ENCODE results near the gene INSM1. TPM values are rescaled to one million over a fixed set of nuclear protein-coding genes. Genes with fewer than 3 reads are reported as not detected.

INSM1 gene
- total and polyA plus RNA-seq, 2 experiments from 2014 or later = 1.7 to 2.3 TPM

GRCh38 chr20:20358801-20359200 is 9.1 kb upstream of the INSM1 start:
- Histone ChIP-seq H3K79me2 (no peaks in the 10 kb centered on the region), H3K36me3 (replicated peaks; ENCODE audit: insufficient read depth, low read depth) (no peaks in the 10 kb centered on the region), H2AFZ (no peak overlapping the region), H3K27ac (no peak overlapping the region), H3K27me3 (peaks cover 50% of the 10 kb centered on the region), H3K4me3 (no peak overlapping the region), H3K4me2 (no peak overlapping the region), H4K20me1 (ENCODE audit: insufficient read depth, poor library complexity, severe bottlenecking) (no peaks in the 10 kb centered on the region), H3K4me1 (ENCODE audit: insufficient read depth) (no peaks in the 10 kb centered on the region), H3K9me2 (replicated peaks; ENCODE audit: insufficient read depth) (no peaks in the 10 kb centered on the region), H3K9me3 (ENCODE audit: low read depth) (no peaks in the 10 kb centered on the region)
- TF ChIP-seq EZH2 (IDR thresholded peaks at IDR 0.05; ENCODE audit: borderline replicate concordance) = no peak
- no peak for TF ChIP-seq EZH2phosphoT487 (IDR thresholded peaks at IDR 0.05; ENCODE audit: low read depth, severe bottlenecking, unreplicated experiment)
- TF ChIP-seq CTCF (IDR thresholded peaks at IDR 0.05; ENCODE audit: poor library complexity) = no peak
- no peak for DNase-seq (ENCODE audit: low spot score)

- 83% methylated on average over 6 of the region's 6 CpGs for whole genome bisulfite sequencing (ENCODE audit: low lambda C conversion rate, missing lambda C conversion rate)
- H3K36me3 ChIP-seq (replicated peaks; ENCODE audit: insufficient read depth, low read depth) = no peaks in the 10 kb centered on the region
- H3K4me3 ChIP-seq = no peak overlapping the region
- no peaks in the 10 kb centered on the region for H4K20me1 ChIP-seq (ENCODE audit: insufficient read depth, poor library complexity, severe bottlenecking)
- TF ChIP-seq EZH2 (IDR thresholded peaks at IDR 0.05; ENCODE audit: borderline replicate concordance) (no peak), EZH2phosphoT487 (IDR thresholded peaks at IDR 0.05; ENCODE audit: low read depth, severe bottlenecking, unreplicated experiment) (no peak), CTCF (IDR thresholded peaks at IDR 0.05; ENCODE audit: poor library complexity) (no peak)
- no peak overlapping the region for H2AFZ ChIP-seq
- no peak overlapping the region for H3K4me2 ChIP-seq
- DNase-seq (ENCODE audit: low spot score) = no peak
- H3K27ac ChIP-seq = no peak overlapping the region
- H3K79me2 ChIP-seq = no peaks in the 10 kb centered on the region
- H3K9me3 ChIP-seq (ENCODE audit: low read depth) = no peaks in the 10 kb centered on the region
- no peaks in the 10 kb centered on the region for H3K9me2 ChIP-seq (replicated peaks; ENCODE audit: insufficient read depth)
- peaks cover 58% of the 10 kb centered on the region for H3K27me3 ChIP-seq
- H3K4me1 ChIP-seq (ENCODE audit: insufficient read depth) = peaks cover 7% of the 10 kb centered on the region
These were observed 8.3 kb upstream of the INSM1 start for GRCh38 chr20:20359628-20360027.

GRCh38 chr20:20360464-20360863 is 7.4 kb upstream of the INSM1 start:
- TF ChIP-seq EZH2phosphoT487 (IDR thresholded peaks at IDR 0.05; ENCODE audit: low read depth, severe bottlenecking, unreplicated experiment) (no peak), CTCF (IDR thresholded peaks at IDR 0.05; ENCODE audit: poor library complexity) (peak; percentile 86)
- WGBS (ENCODE audit: low lambda C conversion rate, missing lambda C conversion rate) = 4% methylated on average over 6 of the region's 6 CpGs
- no peaks in the 10 kb centered on the region for H3K9me2 ChIP-seq (replicated peaks; ENCODE audit: insufficient read depth)
- H3K4me3 ChIP-seq = no peak overlapping the region
- DNase-seq (ENCODE audit: low spot score) = peak; percentile 82
- peaks cover 7% of the 10 kb centered on the region for H3K4me1 ChIP-seq (ENCODE audit: insufficient read depth)
- no peak overlapping the region for H2AFZ ChIP-seq
- H3K36me3 ChIP-seq (replicated peaks; ENCODE audit: insufficient read depth, low read depth) = no peaks in the 10 kb centered on the region
- H3K27ac ChIP-seq = no peak overlapping the region
- peaks cover 67% of the 10 kb centered on the region for H3K27me3 ChIP-seq
- peak overlapping the region; percentile 19 for H3K4me2 ChIP-seq
- H3K9me3 ChIP-seq (ENCODE audit: low read depth) = no peaks in the 10 kb centered on the region
- no peaks in the 10 kb centered on the region for H3K79me2 ChIP-seq
- no peaks in the 10 kb centered on the region for H4K20me1 ChIP-seq (ENCODE audit: insufficient read depth, poor library complexity, severe bottlenecking)

Measured in hepatocyte (in vitro differentiated cells).